Mesodermal cell (in vitro differentiated cells): Measurements from ENCODE around the gene CACNA1A.

ENCODE experiments used
- H3K27ac ChIP-seq: 2 replicates; pipeline ENCODE4 v1.7.0; 2013; ENCODE audit warnings: mild to moderate bottlenecking, low read depth, low read length, moderate library complexity; ENCODE audit not compliant: severe bottlenecking
- H3K36me3 ChIP-seq: 2 replicates; pipeline ENCODE4 v1.7.1; 2013; ENCODE audit warnings: mild to moderate bottlenecking, low read length, moderate library complexity; ENCODE audit not compliant: control insufficient read depth, insufficient read depth
- H3K4me1 ChIP-seq: one replicate; pipeline ENCODE4 v1.7.1; 2013; ENCODE audit warnings: mild to moderate bottlenecking, low read length; ENCODE audit not compliant: insufficient read depth, control insufficient read depth, poor library complexity, severe bottlenecking
- H3K4me3 ChIP-seq: 2 replicates; pipeline ENCODE4 v1.7.0; 2013; ENCODE audit warnings: low read length, control low read depth, mild to moderate bottlenecking; ENCODE audit not compliant: insufficient read depth, poor library complexity, severe bottlenecking; ENCODE audit errors: extremely low read depth
- H3K9me3 ChIP-seq: 2 replicates; pipeline ENCODE4 v1.7.1; 2013; ENCODE audit warnings: mild to moderate bottlenecking, low read length, moderate library complexity; ENCODE audit not compliant: control insufficient read depth
- WGBS, 2 experiments: methylation state at CpG; one replicate each; pipeline ENCODE4 v1.1.5; 2013; ENCODE audit warnings: missing lambda C conversion rate in 2 of 2; ENCODE audit not compliant: insufficient coverage in 2 of 2; 5-methylcytosine and 5-hydroxymethylcytosine counted together

The CACNA1A gene

GRCh38 chr19:13160557-13160956 is 345.7 kb downstream of the CACNA1A start:
- Histone ChIP-seq H3K4me1 (peaks cover 28% of the 10 kb centered on the region), H3K27ac (no peak overlapping the region), H3K4me3 (no peak overlapping the region), H3K36me3 (no peaks in the 10 kb centered on the region), H3K9me3 (no peaks in the 10 kb centered on the region)
- WGBS, 2 experiments = 100% methylated on average over 1 of the region's 1 CpG

GRCh38 chr19:13159713-13160112 is 346.6 kb downstream of the CACNA1A start:
- Histone ChIP-seq H3K36me3 (peaks cover under 1% of the 10 kb centered on the region), H3K4me1 (peaks cover 20% of the 10 kb centered on the region), H3K9me3 (no peaks in the 10 kb centered on the region), H3K27ac (no peak overlapping the region), H3K4me3 (no peak overlapping the region)
- 89 to 100% methylated on average over 1 of the region's 3 CpGs for WGBS, 2 experiments
